HEK293 (cell line): ENCODE results near the gene EEF1AKMT3.

ENCODE experiments used
- TRIM28 ChIP-seq: IDR thresholded peaks from 2 replicates; pipeline ENCODE4 v1.6.1; 2011; ENCODE audit warnings: low read length, control low read depth, borderline replicate concordance
- YY1 ChIP-seq: fragments of 450-650 bp; formaldehyde crosslinking; IDR thresholded peaks from 2 replicates; pipeline ENCODE4 v1.5.1; 2018; ENCODE audit warnings: missing biosample characterization, missing genetic modification characterization
- YY2 ChIP-seq: fragments of 450-650 bp; formaldehyde crosslinking; IDR thresholded peaks from 2 replicates; pipeline ENCODE4 v1.5.1; 2016; ENCODE audit warnings: missing biosample characterization, missing genetic modification characterization
- ZBTB21 ChIP-seq: fragments of 450-650 bp; formaldehyde crosslinking; IDR thresholded peaks from 2 replicates; pipeline ENCODE4 v1.5.1; 2017; ENCODE audit warnings: missing biosample characterization, missing genetic modification characterization
- ZNF10 ChIP-seq: fragments of 450-650 bp; formaldehyde crosslinking; IDR thresholded peaks from 2 replicates; pipeline ENCODE4 v1.5.1; 2017; ENCODE audit warnings: missing biosample characterization, missing genetic modification characterization
- ZNF112 ChIP-seq: fragments of 450-650 bp; formaldehyde crosslinking; IDR thresholded peaks from 2 replicates; pipeline ENCODE4 v1.5.0; 2017; ENCODE audit warnings: missing biosample characterization, missing genetic modification characterization
- ZNF140 ChIP-seq: fragments of 450-650 bp; formaldehyde crosslinking; IDR thresholded peaks from 2 replicates; pipeline ENCODE4 v1.5.1; 2016; ENCODE audit warnings: missing biosample characterization, missing genetic modification characterization
- ZNF776 ChIP-seq: fragments of 450-650 bp; formaldehyde crosslinking; IDR thresholded peaks from 2 replicates; pipeline ENCODE4 v1.5.0; 2017; ENCODE audit warnings: missing biosample characterization, missing genetic modification characterization, borderline replicate concordance
- TF ChIP-seq, protein P1 (sequence below): fragments of 450-650 bp; formaldehyde crosslinking; IDR thresholded peaks from 2 replicates; pipeline ENCODE4 v1.5.1; 2016; ENCODE audit warnings: missing biosample characterization, missing genetic modification characterization
- TF ChIP-seq, protein P2 (sequence below): fragments of 450-650 bp; formaldehyde crosslinking; IDR thresholded peaks from 2 replicates; pipeline ENCODE4 v1.5.1; 2016; ENCODE audit warnings: missing biosample characterization, missing genetic modification characterization, low read depth

- TF ChIP-seq TRIM28 (no peak), YY1 (tag by site-specific recombination) (no peak), ZNF10 (tag by site-specific recombination) (no peak), YY2 (no peak), ZNF776 (no peak), ZBTB21 (no peak), ZNF140 (tag by site-specific recombination) (no peak), ZNF112 (no peak)
- TF ChIP-seq, protein P1, sequence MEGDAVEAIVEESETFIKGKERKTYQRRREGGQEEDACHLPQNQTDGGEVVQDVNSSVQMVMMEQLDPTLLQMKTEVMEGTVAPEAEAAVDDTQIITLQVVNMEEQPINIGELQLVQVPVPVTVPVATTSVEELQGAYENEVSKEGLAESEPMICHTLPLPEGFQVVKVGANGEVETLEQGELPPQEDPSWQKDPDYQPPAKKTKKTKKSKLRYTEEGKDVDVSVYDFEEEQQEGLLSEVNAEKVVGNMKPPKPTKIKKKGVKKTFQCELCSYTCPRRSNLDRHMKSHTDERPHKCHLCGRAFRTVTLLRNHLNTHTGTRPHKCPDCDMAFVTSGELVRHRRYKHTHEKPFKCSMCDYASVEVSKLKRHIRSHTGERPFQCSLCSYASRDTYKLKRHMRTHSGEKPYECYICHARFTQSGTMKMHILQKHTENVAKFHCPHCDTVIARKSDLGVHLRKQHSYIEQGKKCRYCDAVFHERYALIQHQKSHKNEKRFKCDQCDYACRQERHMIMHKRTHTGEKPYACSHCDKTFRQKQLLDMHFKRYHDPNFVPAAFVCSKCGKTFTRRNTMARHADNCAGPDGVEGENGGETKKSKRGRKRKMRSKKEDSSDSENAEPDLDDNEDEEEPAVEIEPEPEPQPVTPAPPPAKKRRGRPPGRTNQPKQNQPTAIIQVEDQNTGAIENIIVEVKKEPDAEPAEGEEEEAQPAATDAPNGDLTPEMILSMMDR, result no peak
- TF ChIP-seq, protein P2, sequence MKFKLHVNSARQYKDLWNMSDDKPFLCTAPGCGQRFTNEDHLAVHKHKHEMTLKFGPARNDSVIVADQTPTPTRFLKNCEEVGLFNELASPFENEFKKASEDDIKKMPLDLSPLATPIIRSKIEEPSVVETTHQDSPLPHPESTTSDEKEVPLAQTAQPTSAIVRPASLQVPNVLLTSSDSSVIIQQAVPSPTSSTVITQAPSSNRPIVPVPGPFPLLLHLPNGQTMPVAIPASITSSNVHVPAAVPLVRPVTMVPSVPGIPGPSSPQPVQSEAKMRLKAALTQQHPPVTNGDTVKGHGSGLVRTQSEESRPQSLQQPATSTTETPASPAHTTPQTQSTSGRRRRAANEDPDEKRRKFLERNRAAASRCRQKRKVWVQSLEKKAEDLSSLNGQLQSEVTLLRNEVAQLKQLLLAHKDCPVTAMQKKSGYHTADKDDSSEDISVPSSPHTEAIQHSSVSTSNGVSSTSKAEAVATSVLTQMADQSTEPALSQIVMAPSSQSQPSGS (tag by site-specific recombination), result no peak
Observed at GRCh38 chr12:57822392-57823130, 50.1 kb downstream of the EEF1AKMT3 start.
